ENCODE results near the gene CDC25A.

The CDC25A gene

DNA sequence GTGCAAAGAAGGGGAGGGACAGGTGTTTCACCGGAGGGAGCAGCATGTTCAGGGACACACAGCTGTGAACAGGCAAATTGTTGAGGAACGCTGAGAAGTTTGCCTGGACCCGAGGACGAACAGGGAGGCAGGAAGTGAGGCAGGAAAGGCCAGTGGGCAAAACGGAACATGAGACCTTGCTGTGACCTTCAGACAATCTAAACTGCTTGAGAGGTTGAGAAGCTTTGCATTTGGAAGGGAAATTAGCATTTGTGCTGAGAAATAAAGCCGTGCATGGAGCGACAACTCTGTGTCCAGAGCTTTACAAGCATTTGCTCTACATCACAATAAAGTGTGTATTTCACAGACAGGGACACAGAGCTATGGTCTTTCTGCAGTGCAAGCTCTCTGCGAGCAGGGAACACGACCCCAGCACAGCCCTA lies 47.9 kb downstream of the CDC25A start:
- H3K27ac Mint-ChIP-seq = no peak overlapping the region
- H3K27me3 Mint-ChIP-seq = no peaks in the 10 kb centered on the region
- H3K4me3 Mint-ChIP-seq = no peak overlapping the region
- H3K36me3 Mint-ChIP-seq = no peaks in the 10 kb centered on the region
- H3K9me3 Mint-ChIP-seq (ENCODE audit: low read depth) = no peaks in the 10 kb centered on the region
- H3K4me1 Mint-ChIP-seq (ENCODE audit: low read depth) = no peaks in the 10 kb centered on the region

DNA sequence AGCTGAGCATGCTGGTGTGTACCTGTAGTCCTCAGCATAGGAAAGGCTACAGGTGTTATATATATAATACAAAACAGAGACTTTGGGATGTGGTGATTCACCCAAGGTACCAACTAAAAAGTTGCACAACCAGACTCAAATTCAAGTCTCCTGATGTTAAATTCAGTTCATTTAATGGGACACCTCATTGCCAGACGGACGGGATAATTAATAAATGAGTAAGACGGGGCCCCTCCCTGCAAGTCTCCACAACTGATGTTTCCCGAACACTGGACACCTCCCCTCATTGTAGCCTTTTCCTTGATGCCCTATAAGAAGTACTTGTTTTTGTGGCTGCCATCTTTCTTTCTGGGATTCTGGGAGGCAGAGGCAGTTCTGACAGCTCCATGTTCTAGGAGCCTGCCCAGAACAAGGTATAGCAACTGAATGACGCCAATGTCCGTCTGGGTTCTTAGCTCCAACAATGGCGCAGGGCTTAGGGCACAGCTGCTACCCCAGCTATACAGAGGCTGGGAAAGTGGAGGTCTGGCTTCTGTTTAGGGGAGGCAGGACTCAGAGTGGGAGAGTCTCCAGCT lies 50.7 kb downstream of the CDC25A start:
- Mint-ChIP-seq H3K9me3 (ENCODE audit: low read depth) (no peaks in the 10 kb centered on the region), H3K27me3 (no peaks in the 10 kb centered on the region), H3K27ac (no peak overlapping the region), H3K36me3 (no peaks in the 10 kb centered on the region), H3K4me1 (ENCODE audit: low read depth) (no peaks in the 10 kb centered on the region), H3K4me3 (no peak overlapping the region)

GRCh38 chr3:48135552-48136495 lies 52.4 kb downstream of the CDC25A start:
- Mint-ChIP-seq H3K4me1 (ENCODE audit: low read depth) (no peaks in the 10 kb centered on the region), H3K27ac (no peak overlapping the region), H3K36me3 (no peaks in the 10 kb centered on the region), H3K9me3 (ENCODE audit: low read depth) (no peaks in the 10 kb centered on the region), H3K4me3 (no peak overlapping the region), H3K27me3 (no peaks in the 10 kb centered on the region)

GRCh38 chr3:48130321-48130904 lies 57.8 kb downstream of the CDC25A start:
- Mint-ChIP-seq H3K9me3 (ENCODE audit: low read depth) (no peaks in the 10 kb centered on the region), H3K4me1 (ENCODE audit: low read depth) (no peaks in the 10 kb centered on the region), H3K36me3 (no peaks in the 10 kb centered on the region), H3K27me3 (no peaks in the 10 kb centered on the region), H3K27ac (no peak overlapping the region), H3K4me3 (no peak overlapping the region)

- Mint-ChIP-seq H3K4me1 (ENCODE audit: low read depth) (no peaks in the 10 kb centered on the region), H3K27ac (no peak overlapping the region), H3K9me3 (ENCODE audit: low read depth) (no peaks in the 10 kb centered on the region), H3K4me3 (no peak overlapping the region), H3K36me3 (no peaks in the 10 kb centered on the region), H3K27me3 (no peaks in the 10 kb centered on the region)
These were observed 58.3 kb downstream of the CDC25A start for GRCh38 chr3:48129921-48130320.

DNA sequence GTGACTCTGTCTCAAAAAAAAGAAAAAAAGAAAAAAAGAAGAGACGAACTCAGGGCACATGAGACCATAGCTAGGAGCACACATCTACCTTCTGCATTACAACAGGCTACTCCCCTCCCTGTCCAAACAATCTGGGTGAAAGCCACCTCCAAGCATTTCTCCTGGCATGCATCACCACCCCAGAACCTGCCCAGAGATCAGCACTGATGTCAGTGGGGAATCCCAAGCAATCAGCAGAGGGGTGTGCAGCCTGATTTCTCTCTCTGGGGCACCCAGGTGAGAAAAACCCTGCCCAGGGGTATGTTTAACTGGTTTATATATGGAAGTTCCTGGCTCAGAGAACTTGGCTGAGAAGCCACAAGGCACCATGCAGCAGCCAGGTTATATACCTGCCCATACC lies 59.4 kb downstream of the CDC25A start:
- no peak overlapping the region for H3K4me3 Mint-ChIP-seq
- no peaks in the 10 kb centered on the region for H3K4me1 Mint-ChIP-seq (ENCODE audit: low read depth)
- no peaks in the 10 kb centered on the region for H3K36me3 Mint-ChIP-seq
- no peaks in the 10 kb centered on the region for H3K27me3 Mint-ChIP-seq
- H3K9me3 Mint-ChIP-seq (ENCODE audit: low read depth) = no peaks in the 10 kb centered on the region
- H3K27ac Mint-ChIP-seq = no peak overlapping the region

DNA sequence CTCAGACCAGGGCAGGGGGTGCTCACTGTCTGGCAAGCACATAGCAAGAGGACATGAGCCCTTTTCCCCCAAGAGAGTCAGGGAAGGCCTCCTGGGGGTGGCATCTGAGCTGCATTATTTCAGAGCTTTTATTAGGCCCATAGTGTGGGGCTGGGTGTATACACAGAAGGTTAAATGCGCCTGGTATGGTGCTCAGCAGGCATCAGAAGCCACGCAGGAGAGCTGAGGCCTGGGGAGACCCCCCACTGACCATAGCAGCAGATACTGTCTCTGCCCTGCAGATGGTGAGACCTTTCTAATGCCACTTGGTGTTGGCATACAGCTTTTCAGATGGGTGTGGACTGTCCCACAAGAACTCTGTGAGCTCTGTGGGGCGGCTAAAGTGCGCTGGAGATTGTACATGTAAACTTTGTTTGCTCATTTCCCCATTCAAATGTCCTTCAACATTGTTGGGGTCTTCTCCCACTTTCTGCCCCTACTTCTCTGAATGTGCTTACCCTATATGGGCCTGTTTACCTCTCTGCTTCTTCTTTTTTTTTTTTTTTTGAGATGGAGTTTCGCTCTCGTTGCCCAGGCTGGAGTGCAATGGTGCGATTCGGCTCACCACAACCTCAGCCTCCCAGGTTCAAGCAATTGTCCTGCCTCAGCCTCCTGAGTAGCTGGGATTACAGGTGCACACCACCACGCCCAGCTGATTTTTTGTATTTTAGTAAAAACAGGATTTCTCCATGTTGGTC lies 62.2 kb downstream of the CDC25A start:
- H3K27ac Mint-ChIP-seq = no peak overlapping the region
- H3K36me3 Mint-ChIP-seq = no peaks in the 10 kb centered on the region
- no peaks in the 10 kb centered on the region for H3K27me3 Mint-ChIP-seq
- H3K4me3 Mint-ChIP-seq = no peak overlapping the region
- no peaks in the 10 kb centered on the region for H3K9me3 Mint-ChIP-seq (ENCODE audit: low read depth)
- no peaks in the 10 kb centered on the region for H3K4me1 Mint-ChIP-seq (ENCODE audit: low read depth)

- no peaks in the 10 kb centered on the region for H3K4me1 Mint-ChIP-seq (ENCODE audit: low read depth)
- H3K27me3 Mint-ChIP-seq = no peaks in the 10 kb centered on the region
- H3K27ac Mint-ChIP-seq = no peak overlapping the region
- H3K4me3 Mint-ChIP-seq = no peak overlapping the region
- H3K9me3 Mint-ChIP-seq (ENCODE audit: low read depth) = no peaks in the 10 kb centered on the region
- H3K36me3 Mint-ChIP-seq = no peaks in the 10 kb centered on the region
These were observed 63.1 kb downstream of the CDC25A start for GRCh38 chr3:48125013-48125705.

- H3K27me3 Mint-ChIP-seq = no peaks in the 10 kb centered on the region
- no peak overlapping the region for H3K27ac Mint-ChIP-seq
- no peaks in the 10 kb centered on the region for H3K4me1 Mint-ChIP-seq (ENCODE audit: low read depth)
- no peaks in the 10 kb centered on the region for H3K36me3 Mint-ChIP-seq
- H3K4me3 Mint-ChIP-seq = no peak overlapping the region
- no peaks in the 10 kb centered on the region for H3K9me3 Mint-ChIP-seq (ENCODE audit: low read depth)
These were observed 64.9 kb downstream of the CDC25A start for GRCh38 chr3:48123346-48123745.

- Mint-ChIP-seq H3K4me3 (no peak overlapping the region), H3K36me3 (no peaks in the 10 kb centered on the region), H3K27me3 (no peaks in the 10 kb centered on the region), H3K27ac (no peak overlapping the region), H3K4me1 (ENCODE audit: low read depth) (no peaks in the 10 kb centered on the region), H3K9me3 (ENCODE audit: low read depth) (no peaks in the 10 kb centered on the region)
These were observed 65.7 kb downstream of the CDC25A start for GRCh38 chr3:48122504-48122903.

- Mint-ChIP-seq H3K36me3 (no peaks in the 10 kb centered on the region), H3K4me3 (no peak overlapping the region), H3K27me3 (no peaks in the 10 kb centered on the region), H3K9me3 (ENCODE audit: low read depth) (no peaks in the 10 kb centered on the region), H3K27ac (no peak overlapping the region), H3K4me1 (ENCODE audit: low read depth) (no peaks in the 10 kb centered on the region)
These were observed 68.0 kb downstream of the CDC25A start for GRCh38 chr3:48120223-48120622.

DNA sequence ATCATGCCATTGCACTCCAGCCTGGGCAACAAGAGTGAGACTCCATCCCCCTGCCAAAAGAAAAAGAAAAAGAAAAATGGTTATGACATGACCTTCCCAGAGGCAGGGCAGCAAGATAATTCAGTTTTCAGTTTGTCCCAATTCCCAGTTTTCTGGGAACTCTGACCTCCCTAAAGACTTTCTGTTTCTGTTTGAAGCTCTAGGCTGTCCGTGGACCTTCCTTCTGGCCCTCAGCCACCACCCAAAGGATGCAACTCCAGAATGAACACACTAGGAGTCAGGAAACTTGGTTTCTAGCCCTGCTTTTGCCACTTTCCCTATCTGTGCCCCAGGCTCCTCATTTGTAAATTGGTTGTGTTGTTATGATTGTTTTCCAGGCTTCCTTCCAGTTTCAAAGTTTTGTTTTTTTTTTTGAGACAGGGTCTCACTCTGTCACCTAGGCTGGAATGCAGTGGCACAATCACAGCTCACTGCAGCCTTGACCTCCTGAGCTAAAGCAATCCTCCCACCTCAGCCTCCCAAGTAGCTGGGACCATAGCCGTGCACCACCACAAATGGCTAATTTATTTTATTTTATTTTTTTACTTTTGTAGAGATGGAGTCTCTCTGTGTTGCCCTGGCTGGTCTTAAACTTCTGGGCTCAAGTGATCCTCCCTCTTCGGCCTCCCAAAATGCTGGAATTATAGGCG lies 68.6 kb downstream of the CDC25A start:
- no peaks in the 10 kb centered on the region for H3K9me3 Mint-ChIP-seq (ENCODE audit: low read depth)
- no peak overlapping the region for H3K4me3 Mint-ChIP-seq
- no peak overlapping the region for H3K27ac Mint-ChIP-seq
- H3K4me1 Mint-ChIP-seq (ENCODE audit: low read depth) = no peaks in the 10 kb centered on the region
- H3K27me3 Mint-ChIP-seq = no peaks in the 10 kb centered on the region
- H3K36me3 Mint-ChIP-seq = no peaks in the 10 kb centered on the region

GRCh38 chr3:48118928-48119327 lies 69.3 kb downstream of the CDC25A start:
- H3K4me3 Mint-ChIP-seq = no peak overlapping the region
- H3K27me3 Mint-ChIP-seq = no peaks in the 10 kb centered on the region
- no peak overlapping the region for H3K27ac Mint-ChIP-seq
- no peaks in the 10 kb centered on the region for H3K36me3 Mint-ChIP-seq
- no peaks in the 10 kb centered on the region for H3K4me1 Mint-ChIP-seq (ENCODE audit: low read depth)
- H3K9me3 Mint-ChIP-seq (ENCODE audit: low read depth) = no peaks in the 10 kb centered on the region

- Mint-ChIP-seq H3K4me3 (no peak overlapping the region), H3K9me3 (ENCODE audit: low read depth) (no peaks in the 10 kb centered on the region), H3K27ac (no peak overlapping the region), H3K27me3 (no peaks in the 10 kb centered on the region), H3K4me1 (ENCODE audit: low read depth) (no peaks in the 10 kb centered on the region), H3K36me3 (no peaks in the 10 kb centered on the region)
These were observed 69.9 kb downstream of the CDC25A start for GRCh38 chr3:48118322-48118721.
